PC-9 (cell line): ENCODE data around the gene ALK.

Experiments used
- CTCF ChIP-seq: fragments of 200-600 bp; sonication (generic); conservative IDR thresholded peaks from 2 replicates; pipeline ENCODE4 v1.6.1; 2017; ENCODE audit warnings: mixed run types, antibody characterized with exemption, mild to moderate bottlenecking, moderate library complexity
- EZH2 ChIP-seq: fragments of 200-600 bp; sonication (generic); IDR thresholded peaks from 2 replicates; pipeline ENCODE4 v1.8.0; 2017; ENCODE audit warnings: antibody characterized with exemption, low read depth

GRCh38 chr2:29517413-29517812 lies 404.0 kb downstream of the ALK start:
- TF ChIP-seq CTCF: no peak
- TF ChIP-seq EZH2: no peak
